Raji (cell line): ENCODE results near the gene TMEM139.

Source experiments
- POLR2A ChIP-seq: IDR thresholded peaks from 2 replicates; pipeline ENCODE4 v1.6.1; 2011; ENCODE audit warnings: low read depth, low read length, control low read depth; ENCODE audit not compliant: insufficient read depth

TMEM139 gene

DNA sequence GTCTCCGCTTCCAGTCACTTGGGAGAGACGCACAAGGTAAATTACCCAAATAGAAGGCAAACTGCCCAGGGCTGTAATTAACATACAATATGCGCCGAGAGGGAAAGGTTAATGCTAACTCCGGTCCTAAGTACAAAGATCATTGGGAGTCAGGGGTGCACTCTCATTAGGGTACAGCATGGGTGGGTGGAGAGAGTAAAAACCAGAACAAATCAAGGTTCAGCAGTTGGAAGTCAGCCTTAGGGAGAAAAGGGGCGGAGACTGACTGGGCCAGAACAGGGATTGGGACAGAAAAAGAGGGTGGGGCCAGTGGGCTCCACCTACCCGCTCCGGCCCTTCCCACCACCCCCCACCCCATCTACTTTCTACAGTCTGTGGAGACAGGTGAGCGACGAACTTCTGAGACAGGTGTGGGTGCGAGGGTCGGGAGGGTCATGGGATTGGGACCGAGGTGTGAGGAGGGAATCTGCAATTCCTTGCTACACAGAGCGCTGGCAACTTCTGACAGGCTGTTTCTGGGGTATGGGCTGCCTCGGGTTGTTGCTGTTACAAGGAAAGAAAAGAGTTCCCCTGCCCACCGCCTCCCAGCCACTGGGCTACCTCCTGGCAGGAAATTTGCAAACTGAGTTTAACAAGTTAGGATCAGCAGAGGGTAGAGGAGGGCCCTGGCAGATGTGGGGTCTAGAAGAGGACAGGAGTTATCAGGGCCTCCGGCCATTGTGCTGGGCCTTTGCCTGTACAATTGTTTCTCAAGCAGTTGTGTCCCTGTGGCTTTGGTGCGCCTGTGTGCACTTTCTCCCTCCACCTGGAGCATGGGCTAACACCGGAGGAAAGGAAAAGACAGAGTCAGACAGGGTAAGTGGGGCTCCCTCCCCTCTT is at the start of gene TMEM139:
Gene TMEM139, plus strand, starts transcription at position 368 of the 879 bp plus-strand sequence. CDS start 1,000 bp downstream, outside the sequence.
- no peak for TF ChIP-seq POLR2A

DNA sequence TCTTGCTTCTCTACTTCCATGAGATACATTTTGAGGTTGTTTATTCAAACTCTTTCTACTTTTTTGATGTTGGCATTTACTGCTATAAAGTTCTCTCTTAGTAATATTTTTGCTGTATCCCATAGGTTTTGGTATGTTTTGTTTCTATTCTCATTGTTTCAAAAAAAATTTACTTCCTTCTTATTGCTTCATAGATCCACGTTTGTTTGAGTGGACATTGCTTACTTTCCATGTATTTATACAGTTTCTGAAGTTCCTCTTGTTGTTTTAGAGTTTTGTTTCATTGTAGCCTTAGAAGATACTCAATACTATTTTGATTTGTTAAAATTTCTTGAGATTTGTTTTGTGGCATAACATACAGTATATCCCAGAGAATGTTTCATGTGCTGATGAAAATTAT is 49.2 kb upstream of the TMEM139 start:
- no peak for TF ChIP-seq POLR2A

DNA sequence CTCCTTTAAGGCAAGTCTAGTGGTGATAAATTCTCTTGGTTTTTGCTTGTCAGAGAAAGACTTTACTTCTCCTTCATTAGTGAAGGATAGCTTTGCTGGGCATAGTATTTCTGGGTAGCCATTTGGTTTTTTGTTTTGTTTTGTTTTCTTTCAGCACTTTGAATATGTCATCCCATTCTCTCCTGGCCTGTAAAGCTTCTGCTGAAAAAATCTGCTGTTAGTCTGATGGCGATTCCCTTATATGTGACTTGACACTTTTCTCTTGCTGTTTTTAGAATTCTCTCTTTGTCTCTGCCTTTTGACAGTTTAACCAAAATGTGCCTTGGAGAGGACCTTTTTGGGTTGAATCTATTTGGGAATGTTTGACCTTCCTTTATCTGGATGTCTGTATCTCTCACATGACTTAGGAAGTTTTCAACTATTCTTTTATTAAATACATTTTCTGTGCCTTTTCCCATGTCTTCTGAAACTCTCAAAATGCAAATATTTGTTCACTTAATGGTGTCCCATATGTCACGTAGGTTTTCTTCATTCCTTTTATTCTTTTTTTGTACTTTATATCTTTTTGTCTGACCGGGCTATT is 48.3 kb upstream of the TMEM139 start:
- no peak for TF ChIP-seq POLR2A

- no peak for TF ChIP-seq POLR2A
These were observed 47.4 kb upstream of the TMEM139 start for GRCh38 chr7:143237366-143237765.

DNA sequence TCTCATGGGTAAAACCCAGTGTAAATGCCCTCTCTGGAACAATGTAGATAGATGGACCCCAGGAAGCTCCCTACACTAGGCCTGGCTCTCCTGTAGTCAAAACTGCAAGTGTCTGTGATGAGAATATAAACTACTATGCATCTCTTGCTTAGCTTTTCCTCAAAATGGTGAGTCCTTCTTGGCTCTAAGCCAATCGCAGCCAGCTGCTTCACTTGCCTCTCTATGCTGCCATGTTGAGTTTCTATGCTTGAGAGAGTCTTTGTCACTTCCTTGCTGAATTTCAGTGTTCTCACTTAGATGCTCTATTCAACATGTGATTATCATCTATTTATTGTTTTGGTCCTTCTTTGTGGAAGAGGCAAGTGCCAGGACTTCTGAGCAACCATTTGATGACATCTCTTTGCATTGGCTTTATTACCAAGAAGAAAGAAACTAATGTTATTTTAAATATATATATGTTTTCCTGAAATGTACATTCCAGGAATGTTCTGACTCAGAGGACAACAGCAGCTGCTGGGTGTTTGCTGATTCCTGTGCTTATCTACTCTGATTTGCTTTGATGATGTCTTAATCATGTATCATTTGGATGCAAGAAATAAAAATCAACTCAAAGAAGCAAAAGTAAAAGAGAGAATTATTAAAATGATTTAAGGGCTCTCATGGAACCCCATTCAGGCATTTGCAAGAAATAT is 46.3 kb upstream of the TMEM139 start:
- TF ChIP-seq POLR2A = no peak

- TF ChIP-seq POLR2A = no peak
These were observed 44.9 kb upstream of the TMEM139 start for GRCh38 chr7:143239813-143240212.

DNA sequence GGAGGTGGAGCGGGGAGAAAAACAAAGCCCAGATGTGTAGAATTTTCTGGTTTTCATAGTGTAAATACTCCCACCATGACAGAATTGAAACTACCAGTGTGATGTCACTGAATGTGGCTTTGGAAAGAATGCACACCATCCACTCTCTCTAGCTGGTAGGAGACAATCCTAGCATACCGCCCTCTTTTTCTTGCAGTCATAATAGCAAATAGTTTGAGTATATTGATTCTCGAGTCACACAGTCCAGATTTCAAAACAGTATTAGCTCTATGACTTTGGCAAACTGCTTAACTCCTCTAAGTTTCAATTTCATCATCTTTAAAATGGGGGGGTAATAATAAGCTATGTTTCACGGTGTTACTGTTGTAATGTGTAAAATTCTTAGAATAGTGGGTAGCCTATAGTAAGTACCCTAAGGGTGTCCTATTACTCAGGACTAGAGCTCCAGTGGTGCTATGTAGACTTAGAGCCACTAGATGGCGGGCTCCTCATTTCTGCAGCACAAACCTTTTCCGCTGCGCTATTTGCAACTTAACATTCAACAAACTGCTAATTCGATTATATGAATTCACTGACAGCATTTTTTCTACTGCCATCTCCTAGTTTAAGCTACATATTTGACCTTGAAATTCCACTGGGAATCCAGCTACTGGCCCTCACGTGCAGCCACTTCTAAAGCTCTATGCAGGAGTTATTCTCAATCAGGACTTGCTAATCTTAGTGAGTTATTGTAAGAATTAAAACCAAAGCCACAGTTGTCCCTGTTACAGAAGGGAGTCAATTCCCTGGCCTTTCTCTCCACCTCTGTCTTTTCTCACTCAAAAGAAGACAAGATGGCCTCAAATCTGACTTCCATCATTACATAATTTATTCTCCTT is 44.2 kb upstream of the TMEM139 start:
- TF ChIP-seq POLR2A = no peak

- no peak for TF ChIP-seq POLR2A
These were observed 42.5 kb upstream of the TMEM139 start for GRCh38 chr7:143242306-143242705.

- no peak for TF ChIP-seq POLR2A
These were observed 41.6 kb upstream of the TMEM139 start for GRCh38 chr7:143243111-143243510.

- no peak for TF ChIP-seq POLR2A
These were observed 41.1 kb upstream of the TMEM139 start for GRCh38 chr7:143243614-143244013.

GRCh38 chr7:143244321-143244720 is 40.4 kb upstream of the TMEM139 start:
- TF ChIP-seq POLR2A = no peak

GRCh38 chr7:143245123-143245522 is 39.6 kb upstream of the TMEM139 start:
- no peak for TF ChIP-seq POLR2A

GRCh38 chr7:143247372-143247771 is 37.4 kb upstream of the TMEM139 start:
- no peak for TF ChIP-seq POLR2A

DNA sequence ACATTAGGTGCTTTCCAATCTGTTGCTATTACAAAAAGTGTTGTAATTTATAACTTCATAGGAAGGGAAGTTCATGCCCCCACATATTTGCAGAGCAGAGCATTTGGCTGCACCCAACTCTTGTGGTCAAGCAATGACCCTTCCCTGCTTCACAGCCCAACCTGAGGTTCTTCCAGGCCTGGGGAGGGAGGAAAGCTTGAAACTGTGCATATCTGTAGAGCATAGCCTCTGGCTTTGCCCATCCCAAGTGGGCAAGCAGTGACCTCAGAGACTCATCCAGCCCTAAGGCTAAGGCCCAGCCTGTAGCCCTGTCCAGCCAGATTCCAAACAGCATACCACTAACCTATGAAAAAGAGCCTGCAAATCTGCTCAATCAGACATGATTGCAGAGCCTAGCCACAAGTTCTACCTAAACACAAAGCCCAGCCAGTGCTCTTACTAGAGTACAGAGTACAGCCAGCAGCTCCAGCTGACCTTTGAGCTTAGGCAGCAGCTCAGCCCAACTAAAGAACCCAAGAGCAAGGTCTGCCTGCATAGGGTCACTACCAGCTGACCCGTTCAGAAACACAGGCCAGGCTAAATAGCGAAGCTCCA is 35.9 kb upstream of the TMEM139 start:
- TF ChIP-seq POLR2A = no peak
